GM21381 (cell line): ENCODE data around the gene PIK3CD.
"Not testable (repeated sequence)": the region's sequence is repeated elsewhere in the genome, so short reads cannot be mapped to it uniquely, and the experiment has no call there.

ENCODE experiments used
- ATAC-seq: cut with Tn5 transposase; IDR thresholded peaks from one replicate; pipeline ENCODE4 v1.9.1; 2021; ENCODE audit warnings: mild to moderate bottlenecking, moderate library complexity; ENCODE audit not compliant: unreplicated experiment

PIK3CD gene

GRCh38 chr1:9731051-9731537 lies 79.6 kb downstream of the PIK3CD start:
- no peak for ATAC-seq

- ATAC-seq, result no peak
These were observed 80.0 kb downstream of the PIK3CD start for GRCh38 chr1:9731561-9731960.

- ATAC-seq, result no peak
These were observed 80.8 kb downstream of the PIK3CD start for GRCh38 chr1:9732123-9732971.

- no peak for ATAC-seq
These were observed 81.7 kb downstream of the PIK3CD start for GRCh38 chr1:9733160-9733789.

- ATAC-seq, result no peak
These were observed 84.3 kb downstream of the PIK3CD start for GRCh38 chr1:9735800-9736199.

GRCh38 chr1:9736241-9736640 lies 84.7 kb downstream of the PIK3CD start:
- ATAC-seq, result no peak

GRCh38 chr1:9737057-9737456 lies 85.5 kb downstream of the PIK3CD start:
- ATAC-seq, result no peak

GRCh38 chr1:9737671-9738070 lies 86.1 kb downstream of the PIK3CD start:
- no peak for ATAC-seq

- ATAC-seq, result no peak
These were observed 92.7 kb downstream of the PIK3CD start for GRCh38 chr1:9744106-9744799.

- no peak for ATAC-seq
These were observed 94.7 kb downstream of the PIK3CD start for GRCh38 chr1:9746211-9746610.

- ATAC-seq, result no peak
These were observed 95.1 kb downstream of the PIK3CD start for GRCh38 chr1:9746651-9747050.

- ATAC-seq, result not testable (repeated sequence)
These were observed 96.9 kb downstream of the PIK3CD start for GRCh38 chr1:9748391-9748790.

- no peak for ATAC-seq
These were observed 97.8 kb downstream of the PIK3CD start for GRCh38 chr1:9749361-9749760.

GRCh38 chr1:9751971-9752370 lies 100.4 kb downstream of the PIK3CD start:
- ATAC-seq, result no peak

- ATAC-seq, result no peak
These were observed 101.6 kb downstream of the PIK3CD start for GRCh38 chr1:9753121-9753531.

- ATAC-seq, result no peak
These were observed 104.0 kb downstream of the PIK3CD start for GRCh38 chr1:9755441-9755995.

GRCh38 chr1:9758559-9759121 lies 107.1 kb downstream of the PIK3CD start:
- ATAC-seq, result no peak

GRCh38 chr1:9759939-9760338 lies 108.4 kb downstream of the PIK3CD start:
- ATAC-seq, result no peak

GRCh38 chr1:9760824-9761223 lies 109.3 kb downstream of the PIK3CD start:
- ATAC-seq, result no peak

GRCh38 chr1:9761855-9762254 lies 110.3 kb downstream of the PIK3CD start:
- no peak for ATAC-seq

- not testable (repeated sequence) for ATAC-seq
These were observed 110.9 kb downstream of the PIK3CD start for GRCh38 chr1:9762446-9762845.
